WTC11 (cell line): ENCODE results near the gene SMYD3.

Experiments
- ESRRA ChIP-seq: sonication (generic); formaldehyde crosslinking; IDR thresholded peaks from 2 replicates; pipeline ENCODE4 v1.8.1; 2022; ENCODE audit warnings: mild to moderate bottlenecking, missing genetic modification reagents, borderline replicate concordance
- FOXP4 ChIP-seq: sonication (generic); formaldehyde crosslinking; IDR thresholded peaks from 2 replicates; pipeline ENCODE4 v1.8.0; 2022; ENCODE audit warnings: mild to moderate bottlenecking, missing genetic modification reagents
- MYBL2 ChIP-seq: sonication (generic); formaldehyde crosslinking; IDR thresholded peaks from 2 replicates; pipeline ENCODE4 v1.8.1; 2023; ENCODE audit warnings: mild to moderate bottlenecking, moderate library complexity, missing genetic modification reagents
- NFATC4 ChIP-seq: fragments of 250-450 bp; sonication (Bioruptor Pico); IDR thresholded peaks from 2 replicates; pipeline ENCODE4 v1.9.0; 2021; ENCODE audit warnings: mild to moderate bottlenecking
- NR1H2 ChIP-seq: sonication (generic); formaldehyde crosslinking; IDR thresholded peaks from 2 replicates; pipeline ENCODE4 v1.9.0; 2021; ENCODE audit warnings: mild to moderate bottlenecking, moderate library complexity, missing genetic modification reagents
- TCF7 ChIP-seq: sonication (generic); formaldehyde crosslinking; IDR thresholded peaks from 2 replicates; pipeline ENCODE4 v1.8.0; 2022; ENCODE audit warnings: mild to moderate bottlenecking, low read depth, missing genetic modification reagents, moderate library complexity
- TEAD4 ChIP-seq: sonication (generic); formaldehyde crosslinking; IDR thresholded peaks from 2 replicates; pipeline ENCODE4 v1.8.0; 2022; ENCODE audit warnings: mild to moderate bottlenecking, missing genetic modification reagents
- ZNF263 ChIP-seq: sonication (generic); formaldehyde crosslinking; IDR thresholded peaks from 2 replicates; pipeline ENCODE4 v1.8.1; 2022; ENCODE audit warnings: low read depth, mild to moderate bottlenecking, moderate library complexity, missing genetic modification reagents
- TF ChIP-seq, protein P1 (sequence below): fragments of 200-600 bp; IDR thresholded peaks from 2 replicates; pipeline ENCODE4 v1.8.0; 2022; ENCODE audit warnings: antibody characterized with exemption
- TF ChIP-seq, protein P2 (sequence below): sonication (generic); formaldehyde crosslinking; IDR thresholded peaks from 2 replicates; pipeline ENCODE4 v1.8.0; 2023; ENCODE audit warnings: mild to moderate bottlenecking, missing genetic modification reagents

DNA sequence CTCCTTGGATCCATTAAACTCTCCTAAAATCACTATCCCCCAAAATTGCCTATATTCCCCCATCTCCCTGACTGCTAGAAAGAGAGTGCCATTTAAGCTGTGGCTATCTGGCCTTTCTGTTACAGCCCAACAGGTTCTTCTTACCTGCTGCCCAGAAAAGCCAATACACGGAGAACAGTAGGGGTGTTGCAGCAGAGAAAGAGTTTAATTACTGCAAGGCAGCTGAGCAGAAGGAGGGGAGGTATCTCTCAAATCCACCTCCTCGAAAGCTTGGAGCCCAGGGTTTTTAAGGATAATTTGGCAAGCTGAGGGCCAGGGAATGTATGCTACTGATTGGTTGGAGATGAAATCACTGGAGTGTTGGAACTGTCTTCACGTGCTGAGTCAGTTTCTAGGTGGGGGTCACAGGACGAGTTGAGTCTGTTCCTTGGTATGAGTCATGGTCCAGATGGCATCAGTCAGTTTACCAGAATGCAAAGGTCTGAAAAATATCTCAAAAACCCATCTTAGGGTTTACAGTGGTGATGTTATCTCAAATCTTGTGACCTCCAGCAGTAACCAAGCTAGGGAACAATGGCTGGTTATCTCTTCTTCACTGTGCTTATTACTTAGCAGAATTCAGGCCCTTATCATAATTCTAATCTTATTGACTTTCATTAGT is 89.8 kb downstream of the SMYD3 start:
- TF ChIP-seq FOXP4 (no peak), NR1H2 (no peak), ESRRA (no peak), ZNF263 (no peak), NFATC4 (CRISPR knock-in tag) (no peak), TCF7 (CRISPR knock-in tag) (no peak), MYBL2 (CRISPR knock-in tag) (no peak), TEAD4 (CRISPR knock-in tag) (no peak)
- TF ChIP-seq, protein P1, sequence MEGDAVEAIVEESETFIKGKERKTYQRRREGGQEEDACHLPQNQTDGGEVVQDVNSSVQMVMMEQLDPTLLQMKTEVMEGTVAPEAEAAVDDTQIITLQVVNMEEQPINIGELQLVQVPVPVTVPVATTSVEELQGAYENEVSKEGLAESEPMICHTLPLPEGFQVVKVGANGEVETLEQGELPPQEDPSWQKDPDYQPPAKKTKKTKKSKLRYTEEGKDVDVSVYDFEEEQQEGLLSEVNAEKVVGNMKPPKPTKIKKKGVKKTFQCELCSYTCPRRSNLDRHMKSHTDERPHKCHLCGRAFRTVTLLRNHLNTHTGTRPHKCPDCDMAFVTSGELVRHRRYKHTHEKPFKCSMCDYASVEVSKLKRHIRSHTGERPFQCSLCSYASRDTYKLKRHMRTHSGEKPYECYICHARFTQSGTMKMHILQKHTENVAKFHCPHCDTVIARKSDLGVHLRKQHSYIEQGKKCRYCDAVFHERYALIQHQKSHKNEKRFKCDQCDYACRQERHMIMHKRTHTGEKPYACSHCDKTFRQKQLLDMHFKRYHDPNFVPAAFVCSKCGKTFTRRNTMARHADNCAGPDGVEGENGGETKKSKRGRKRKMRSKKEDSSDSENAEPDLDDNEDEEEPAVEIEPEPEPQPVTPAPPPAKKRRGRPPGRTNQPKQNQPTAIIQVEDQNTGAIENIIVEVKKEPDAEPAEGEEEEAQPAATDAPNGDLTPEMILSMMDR: no peak
- TF ChIP-seq, protein P2, sequence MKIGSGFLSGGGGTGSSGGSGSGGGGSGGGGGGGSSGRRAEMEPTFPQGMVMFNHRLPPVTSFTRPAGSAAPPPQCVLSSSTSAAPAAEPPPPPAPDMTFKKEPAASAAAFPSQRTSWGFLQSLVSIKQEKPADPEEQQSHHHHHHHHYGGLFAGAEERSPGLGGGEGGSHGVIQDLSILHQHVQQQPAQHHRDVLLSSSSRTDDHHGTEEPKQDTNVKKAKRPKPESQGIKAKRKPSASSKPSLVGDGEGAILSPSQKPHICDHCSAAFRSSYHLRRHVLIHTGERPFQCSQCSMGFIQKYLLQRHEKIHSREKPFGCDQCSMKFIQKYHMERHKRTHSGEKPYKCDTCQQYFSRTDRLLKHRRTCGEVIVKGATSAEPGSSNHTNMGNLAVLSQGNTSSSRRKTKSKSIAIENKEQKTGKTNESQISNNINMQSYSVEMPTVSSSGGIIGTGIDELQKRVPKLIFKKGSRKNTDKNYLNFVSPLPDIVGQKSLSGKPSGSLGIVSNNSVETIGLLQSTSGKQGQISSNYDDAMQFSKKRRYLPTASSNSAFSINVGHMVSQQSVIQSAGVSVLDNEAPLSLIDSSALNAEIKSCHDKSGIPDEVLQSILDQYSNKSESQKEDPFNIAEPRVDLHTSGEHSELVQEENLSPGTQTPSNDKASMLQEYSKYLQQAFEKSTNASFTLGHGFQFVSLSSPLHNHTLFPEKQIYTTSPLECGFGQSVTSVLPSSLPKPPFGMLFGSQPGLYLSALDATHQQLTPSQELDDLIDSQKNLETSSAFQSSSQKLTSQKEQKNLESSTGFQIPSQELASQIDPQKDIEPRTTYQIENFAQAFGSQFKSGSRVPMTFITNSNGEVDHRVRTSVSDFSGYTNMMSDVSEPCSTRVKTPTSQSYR: no peak
